Suprapubic skin (tissue), 4 donors: Measurements from ENCODE around the gene PIGL. TPM values are rescaled to one million over a fixed set of nuclear protein-coding genes. Genes with fewer than 3 reads are reported as not detected.

Source experiments
- DNase-seq, 2 donors: peaks; one replicate each; pipeline ENCODE4 v3.0.0-alpha.2; 2019; ENCODE audit warnings: low spot score in 2 of 2
- H3K27ac ChIP-seq: fragments of 200-600 bp; sonication (generic); one replicate; pipeline ENCODE4 v1.5.1; 2019
- H3K27me3 ChIP-seq: fragments of 200-600 bp; sonication (generic); one replicate; pipeline ENCODE4 v1.5.1; 2019
- H3K36me3 ChIP-seq: fragments of 200-600 bp; sonication (generic); one replicate; pipeline ENCODE4 v1.5.1; 2019
- H3K4me1 ChIP-seq: fragments of 200-600 bp; sonication (generic); one replicate; pipeline ENCODE4 v1.5.1; 2019
- H3K4me3 ChIP-seq: fragments of 200-600 bp; sonication (generic); one replicate; pipeline ENCODE4 v1.5.1; 2019; ENCODE audit warnings: mild to moderate bottlenecking
- H3K9me3 ChIP-seq: fragments of 200-600 bp; sonication (generic); one replicate; pipeline ENCODE4 v1.5.1; 2019
- EP300 ChIP-seq: sonication (generic); formaldehyde crosslinking; IDR thresholded peaks from one replicate; pipeline ENCODE4 v1.6.1; 2017; ENCODE audit warnings: antibody characterized with exemption
- POLR2A ChIP-seq, 2 donors: fragments of 450-650 bp; IDR thresholded peaks; one replicate each; pipeline ENCODE4 v1.6.1; 2017; ENCODE audit warnings: antibody characterized with exemption in 2 of 2, mild to moderate bottlenecking in 2 of 2, moderate library complexity in 2 of 2
- POLR2AphosphoS5 ChIP-seq, 3 donors: sonication (generic); formaldehyde crosslinking; IDR thresholded peaks; one replicate each; pipeline ENCODE4 v1.6.1; 2017; ENCODE audit warnings: antibody characterized with exemption in 3 of 3
- WGBS: methylation state at CpG from one replicate; pipeline ENCODE4 v1.1.5; 2018; 5-methylcytosine and 5-hydroxymethylcytosine counted together
- total RNA-seq, 4 donors: library from RNA; depleted of rRNA; stranded (reverse); fragments of >200 nt; gene quantifications; one replicate each; pipeline ENCODE4 v1.1.0, GENCODE V29; 2016
- TF ChIP-seq, protein P1 (sequence below), 2 donors: fragments of 200-600 bp in 1 of 2; fragments of 450-650 bp in 1 of 2; sonication (generic) in 1 of 2; IDR thresholded peaks; one replicate each; pipeline ENCODE4 v1.5.1; 2016 to 2019; ENCODE audit warnings: antibody characterized with exemption in 2 of 2, mild to moderate bottlenecking in 1 of 2, moderate library complexity in 1 of 2

PIGL gene
- total RNA-seq, 4 donors from 2014 or later, result 59.5 to 287 (median 76.6) TPM

DNA sequence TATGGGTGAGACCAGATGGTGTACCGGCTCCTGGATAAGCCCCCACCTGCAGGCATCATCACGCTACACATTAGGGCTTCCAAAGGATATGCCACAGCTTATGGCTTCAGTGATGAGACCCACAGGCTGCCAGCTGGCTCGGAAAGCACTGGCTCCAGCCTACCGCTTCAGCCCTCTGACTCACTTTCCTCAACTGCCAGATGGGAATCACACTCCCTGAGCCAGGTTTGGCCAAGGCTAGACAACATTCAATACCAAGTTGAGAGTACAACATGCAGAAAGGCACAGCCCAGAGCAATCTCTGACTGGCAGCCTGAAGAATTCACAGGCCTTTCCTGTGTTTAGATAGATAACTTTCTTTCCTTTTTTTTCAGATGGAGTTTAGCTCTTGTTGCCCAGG is 126.0 kb downstream of the PIGL start:
- H3K27ac ChIP-seq, result no peak overlapping the region
- H3K36me3 ChIP-seq, result peaks cover 20% of the 10 kb centered on the region
- no peak overlapping the region for H3K4me3 ChIP-seq
- no peaks in the 10 kb centered on the region for H3K27me3 ChIP-seq
- no peaks in the 10 kb centered on the region for H3K4me1 ChIP-seq
- DNase-seq, result peak in 1 of 2 donors; percentile 49
- 66% methylated on average over 4 of the region's 4 CpGs for WGBS
- TF ChIP-seq, protein P1, sequence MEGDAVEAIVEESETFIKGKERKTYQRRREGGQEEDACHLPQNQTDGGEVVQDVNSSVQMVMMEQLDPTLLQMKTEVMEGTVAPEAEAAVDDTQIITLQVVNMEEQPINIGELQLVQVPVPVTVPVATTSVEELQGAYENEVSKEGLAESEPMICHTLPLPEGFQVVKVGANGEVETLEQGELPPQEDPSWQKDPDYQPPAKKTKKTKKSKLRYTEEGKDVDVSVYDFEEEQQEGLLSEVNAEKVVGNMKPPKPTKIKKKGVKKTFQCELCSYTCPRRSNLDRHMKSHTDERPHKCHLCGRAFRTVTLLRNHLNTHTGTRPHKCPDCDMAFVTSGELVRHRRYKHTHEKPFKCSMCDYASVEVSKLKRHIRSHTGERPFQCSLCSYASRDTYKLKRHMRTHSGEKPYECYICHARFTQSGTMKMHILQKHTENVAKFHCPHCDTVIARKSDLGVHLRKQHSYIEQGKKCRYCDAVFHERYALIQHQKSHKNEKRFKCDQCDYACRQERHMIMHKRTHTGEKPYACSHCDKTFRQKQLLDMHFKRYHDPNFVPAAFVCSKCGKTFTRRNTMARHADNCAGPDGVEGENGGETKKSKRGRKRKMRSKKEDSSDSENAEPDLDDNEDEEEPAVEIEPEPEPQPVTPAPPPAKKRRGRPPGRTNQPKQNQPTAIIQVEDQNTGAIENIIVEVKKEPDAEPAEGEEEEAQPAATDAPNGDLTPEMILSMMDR (IDR thresholded peaks at IDR 0.05), result no peak
- TF ChIP-seq POLR2AphosphoS5 (IDR thresholded peaks at IDR 0.05), result no peak
- TF ChIP-seq EP300, result no peak
- TF ChIP-seq POLR2A (IDR thresholded peaks at IDR 0.05), result no peak
- no peaks in the 10 kb centered on the region for H3K9me3 ChIP-seq

DNA sequence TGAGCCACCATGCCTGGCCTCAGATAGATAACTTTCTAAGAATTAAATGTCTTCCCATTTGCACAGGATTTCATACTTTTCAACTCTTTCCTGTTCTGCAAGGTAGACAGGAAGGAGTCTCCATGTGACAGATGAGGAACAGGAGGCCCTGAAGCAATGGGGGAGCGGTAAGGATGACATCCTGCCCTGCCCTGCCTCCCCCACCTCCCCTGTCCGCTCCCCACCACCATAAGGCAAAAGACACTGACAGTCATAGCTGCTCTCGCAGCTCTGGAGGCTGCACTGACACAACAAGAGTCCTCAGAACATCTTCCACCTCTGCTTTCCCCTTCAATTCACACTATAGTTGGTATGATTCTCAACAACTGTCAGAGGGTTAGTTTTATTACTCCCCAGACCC is 126.6 kb downstream of the PIGL start:
- Histone ChIP-seq H3K4me1 (no peaks in the 10 kb centered on the region), H3K27me3 (no peaks in the 10 kb centered on the region)

DNA sequence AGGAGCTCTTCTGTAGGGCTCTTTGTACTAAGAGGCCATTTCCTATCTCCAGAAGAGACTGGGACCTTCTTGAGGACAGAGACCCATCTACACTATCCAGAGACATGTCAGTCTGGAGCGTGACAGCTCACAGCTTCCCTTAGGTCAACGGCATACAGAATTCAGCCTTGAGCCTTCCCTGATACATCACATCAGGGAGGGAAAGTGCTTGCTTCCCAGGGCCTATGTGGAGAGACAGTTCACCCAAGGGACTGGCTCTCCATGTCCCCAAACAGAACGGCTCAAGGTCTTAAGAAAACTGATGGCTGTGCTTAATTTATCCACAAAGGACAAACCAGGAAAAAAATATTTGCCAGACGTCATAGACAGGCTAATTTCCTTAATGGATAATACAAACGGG is 128.6 kb downstream of the PIGL start:
- H3K36me3 ChIP-seq, result peaks cover 25% of the 10 kb centered on the region
- WGBS, result 88% methylated on average over 5 of the region's 5 CpGs
- no peak for TF ChIP-seq POLR2AphosphoS5 (IDR thresholded peaks at IDR 0.05)
- TF ChIP-seq, protein P1 (IDR thresholded peaks at IDR 0.05), result no peak
- no peak for TF ChIP-seq EP300
- no peak for TF ChIP-seq POLR2A (IDR thresholded peaks at IDR 0.05)

More for the DNA sequence above, 126.6 kb downstream of the PIGL start:
- H3K27ac ChIP-seq, result no peak overlapping the region
- no peaks in the 10 kb centered on the region for H3K9me3 ChIP-seq
- peak in 1 of 2 donors; percentile 18 for DNase-seq
- TF ChIP-seq, protein P1 (IDR thresholded peaks at IDR 0.05), result no peak
- TF ChIP-seq EP300 (no peak), POLR2A (IDR thresholded peaks at IDR 0.05) (no peak), POLR2AphosphoS5 (IDR thresholded peaks at IDR 0.05) (no peak)
- no peak overlapping the region for H3K4me3 ChIP-seq
- WGBS, result 88% methylated on average over 3 of the region's 3 CpGs
- peaks cover 20% of the 10 kb centered on the region for H3K36me3 ChIP-seq

DNA sequence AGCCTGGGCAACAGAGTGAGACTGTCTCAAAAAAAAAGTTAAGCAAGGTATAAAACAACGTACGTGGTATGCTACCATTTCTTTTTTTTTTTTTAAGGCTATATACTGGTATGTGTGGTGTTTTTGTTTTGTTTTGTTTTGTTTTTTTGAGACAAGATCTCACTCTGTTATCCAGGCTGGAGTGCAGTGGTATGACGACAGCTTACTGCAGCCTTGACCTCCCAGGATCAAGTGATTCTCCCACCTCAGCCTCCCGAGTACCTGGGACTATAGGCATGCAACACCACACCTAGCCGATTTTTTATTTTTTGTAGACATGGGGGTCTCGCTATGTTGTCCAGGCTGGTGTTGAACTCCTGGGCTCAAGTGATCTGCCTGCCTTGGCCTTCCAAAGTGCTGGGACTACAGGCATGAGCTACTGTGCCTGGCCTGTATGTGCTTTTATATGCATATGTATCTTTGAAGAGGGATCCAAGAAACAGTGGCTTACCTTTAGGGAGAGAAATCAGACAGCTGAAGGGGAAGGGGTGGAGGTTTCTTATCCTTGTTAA is 129.8 kb downstream of the PIGL start:
- Histone ChIP-seq H3K36me3 (peaks cover 25% of the 10 kb centered on the region), H3K4me3 (no peak overlapping the region), H3K9me3 (no peaks in the 10 kb centered on the region), H3K4me1 (no peaks in the 10 kb centered on the region), H3K27me3 (no peaks in the 10 kb centered on the region), H3K27ac (no peak overlapping the region)
- WGBS, result 84% methylated on average over 6 of the region's 6 CpGs
- no peak for DNase-seq
- TF ChIP-seq POLR2AphosphoS5 (IDR thresholded peaks at IDR 0.05), result no peak
- no peak for TF ChIP-seq EP300
- TF ChIP-seq, protein P1 (IDR thresholded peaks at IDR 0.05), result no peak
- no peak for TF ChIP-seq POLR2A (IDR thresholded peaks at IDR 0.05)

More for the DNA sequence above, 128.6 kb downstream of the PIGL start:
- no peak for DNase-seq
- Histone ChIP-seq H3K27me3 (no peaks in the 10 kb centered on the region), H3K4me3 (no peak overlapping the region), H3K4me1 (no peaks in the 10 kb centered on the region), H3K9me3 (no peaks in the 10 kb centered on the region), H3K27ac (no peak overlapping the region)

DNA sequence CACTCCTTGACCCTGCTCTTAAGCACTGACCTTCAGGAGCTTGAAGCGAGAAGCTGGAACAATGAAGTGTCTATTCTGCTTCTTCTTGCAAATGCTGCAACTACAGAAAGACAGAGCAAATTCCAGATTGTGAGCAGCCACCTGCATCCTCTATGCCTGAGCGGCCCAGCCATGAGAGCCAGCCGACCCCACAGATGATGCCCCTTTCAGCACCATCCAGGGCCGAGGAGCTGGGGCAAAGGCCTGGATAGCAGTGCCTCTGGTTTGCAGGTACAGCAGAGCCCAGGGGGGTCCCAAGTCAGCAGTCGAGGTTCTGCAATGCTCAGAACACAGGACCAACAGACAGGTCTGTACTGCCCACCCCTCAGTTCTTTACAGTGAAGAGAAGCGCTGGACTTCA is 131.6 kb downstream of the PIGL start:
- Histone ChIP-seq H3K27ac (no peak overlapping the region), H3K36me3 (peaks cover 14% of the 10 kb centered on the region), H3K4me3 (no peak overlapping the region), H3K4me1 (peaks cover 15% of the 10 kb centered on the region), H3K9me3 (no peaks in the 10 kb centered on the region), H3K27me3 (peaks cover 12% of the 10 kb centered on the region)
- TF ChIP-seq, protein P1 (IDR thresholded peaks at IDR 0.05), result no peak
- TF ChIP-seq POLR2A (IDR thresholded peaks at IDR 0.05) (no peak), POLR2AphosphoS5 (IDR thresholded peaks at IDR 0.05) (no peak), EP300 (no peak)
- DNase-seq, result peak in 1 of 2 donors; percentile 60
- WGBS, result 88% methylated on average over 1 of the region's 6 CpGs
